ENCODE measurements around the gene ARG1.

Gene ARG1

DNA sequence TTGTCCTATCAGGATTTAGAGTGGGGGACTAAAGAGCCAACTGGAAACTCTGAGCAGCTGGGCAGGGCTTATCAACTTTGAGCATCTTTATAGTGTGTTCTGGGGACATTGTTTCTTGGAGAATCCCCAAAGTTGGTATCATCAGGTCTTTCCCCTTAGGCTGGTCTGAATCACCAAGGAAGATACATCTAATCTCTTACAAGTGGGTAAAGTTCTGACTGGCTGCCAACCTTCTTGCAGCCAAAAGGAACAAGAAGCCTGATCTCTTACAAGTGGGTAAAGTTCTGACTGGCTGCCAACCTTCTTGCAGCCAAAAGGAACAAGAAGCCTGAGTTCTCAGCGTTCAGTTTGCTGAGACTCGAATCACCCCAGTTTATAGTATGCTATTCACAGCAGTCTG is 56.6 kb downstream of the ARG1 start:
- H3K4me3 ChIP-seq (ENCODE audit: low read depth, low read length) = no peak overlapping the region
- peak; percentile 97 for DNase-seq (ENCODE audit: low read depth)
- TF ChIP-seq, protein P1, sequence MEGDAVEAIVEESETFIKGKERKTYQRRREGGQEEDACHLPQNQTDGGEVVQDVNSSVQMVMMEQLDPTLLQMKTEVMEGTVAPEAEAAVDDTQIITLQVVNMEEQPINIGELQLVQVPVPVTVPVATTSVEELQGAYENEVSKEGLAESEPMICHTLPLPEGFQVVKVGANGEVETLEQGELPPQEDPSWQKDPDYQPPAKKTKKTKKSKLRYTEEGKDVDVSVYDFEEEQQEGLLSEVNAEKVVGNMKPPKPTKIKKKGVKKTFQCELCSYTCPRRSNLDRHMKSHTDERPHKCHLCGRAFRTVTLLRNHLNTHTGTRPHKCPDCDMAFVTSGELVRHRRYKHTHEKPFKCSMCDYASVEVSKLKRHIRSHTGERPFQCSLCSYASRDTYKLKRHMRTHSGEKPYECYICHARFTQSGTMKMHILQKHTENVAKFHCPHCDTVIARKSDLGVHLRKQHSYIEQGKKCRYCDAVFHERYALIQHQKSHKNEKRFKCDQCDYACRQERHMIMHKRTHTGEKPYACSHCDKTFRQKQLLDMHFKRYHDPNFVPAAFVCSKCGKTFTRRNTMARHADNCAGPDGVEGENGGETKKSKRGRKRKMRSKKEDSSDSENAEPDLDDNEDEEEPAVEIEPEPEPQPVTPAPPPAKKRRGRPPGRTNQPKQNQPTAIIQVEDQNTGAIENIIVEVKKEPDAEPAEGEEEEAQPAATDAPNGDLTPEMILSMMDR (IDR thresholded peaks at IDR 0.05; ENCODE audit: control insufficient read depth, extremely low read depth, insufficient read depth) = no peak

- peak; percentile 94 for DNase-seq (ENCODE audit: low read depth)
- H3K4me3 ChIP-seq (ENCODE audit: low read depth, low read length) = no peak overlapping the region
- TF ChIP-seq, protein P1 (IDR thresholded peaks at IDR 0.05; ENCODE audit: control insufficient read depth, extremely low read depth, insufficient read depth) = no peak
Observed at GRCh38 chr6:131631625-131632289, 58.7 kb downstream of the ARG1 start.
